ENCODE results near the gene DIAPH2. TPM values are rescaled to one million over a fixed set of nuclear protein-coding genes. Genes with fewer than 3 reads are reported as not detected.

The DIAPH2 gene
- total RNA-seq, 4 donors from 2014 or later, result 10.3 to 36.6 (median 17.9) TPM

DNA sequence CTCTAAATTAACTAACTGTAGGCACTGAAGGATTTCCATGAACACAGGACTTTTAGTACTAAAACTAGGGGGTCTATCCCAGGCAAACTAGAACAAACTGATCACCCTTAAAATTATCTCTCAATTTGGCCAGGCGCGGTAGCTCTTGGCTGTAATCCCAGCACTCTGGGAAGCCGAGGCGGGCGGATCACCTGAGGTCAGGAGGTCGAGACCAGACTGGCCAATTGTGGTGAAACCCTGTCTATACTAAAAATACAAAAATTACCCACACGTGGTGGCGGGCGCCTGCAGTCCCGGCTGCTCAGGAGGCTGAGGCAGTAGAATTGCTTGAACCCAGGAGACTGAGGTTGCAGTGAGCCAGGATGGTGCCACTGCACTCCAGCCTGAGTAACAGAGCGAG lies 635.7 kb downstream of the DIAPH2 start:
- no peak for TF ChIP-seq POLR2A (IDR thresholded peaks at IDR 0.05)
- no peak for TF ChIP-seq CTCF (IDR thresholded peaks at IDR 0.05)
- H3K9me3 ChIP-seq, result no peaks in the 10 kb centered on the region
- no peak overlapping the region for H3K4me3 ChIP-seq
- H3K27ac ChIP-seq, result no peak overlapping the region
- no peak for DNase-seq
- intact Hi-C loops (cut with DNase I), result no loop called here
- H3K27me3 ChIP-seq, result no peaks in the 10 kb centered on the region
- no peaks in the 10 kb centered on the region for H3K4me1 ChIP-seq
- no peaks in the 10 kb centered on the region for H3K36me3 ChIP-seq
- 85 to 87% methylated on average over 6 to 11 of the region's 11 CpGs for WGBS, 2 donors

- H3K27me3 ChIP-seq, result no peaks in the 10 kb centered on the region
- no peak overlapping the region for H3K4me3 ChIP-seq
- no peaks in the 10 kb centered on the region for H3K36me3 ChIP-seq
- no peak for TF ChIP-seq POLR2A (IDR thresholded peaks at IDR 0.05)
- TF ChIP-seq CTCF (IDR thresholded peaks at IDR 0.05), result no peak
- no peaks in the 10 kb centered on the region for H3K9me3 ChIP-seq
- H3K27ac ChIP-seq, result no peak overlapping the region
- H3K4me1 ChIP-seq, result no peaks in the 10 kb centered on the region
- intact Hi-C loops (cut with DNase I), result no loop called here
- DNase-seq, result no peak
Observed at GRCh38 chrX:97322401-97322800, 637.8 kb downstream of the DIAPH2 start.

GRCh38 chrX:97326456-97326855 lies 641.8 kb downstream of the DIAPH2 start:
- H3K36me3 ChIP-seq, result no peaks in the 10 kb centered on the region
- no peak overlapping the region for H3K4me3 ChIP-seq
- TF ChIP-seq POLR2A (IDR thresholded peaks at IDR 0.05), result no peak
- no peaks in the 10 kb centered on the region for H3K9me3 ChIP-seq
- intact Hi-C loops (cut with DNase I), result no loop called here
- no peak for DNase-seq
- H3K4me1 ChIP-seq, result no peaks in the 10 kb centered on the region
- no peaks in the 10 kb centered on the region for H3K27me3 ChIP-seq
- no peak overlapping the region for H3K27ac ChIP-seq
- 73 to 100% methylated on average over 1 to 2 of the region's 2 CpGs for WGBS, 2 donors

GRCh38 chrX:97328853-97329390 lies 644.3 kb downstream of the DIAPH2 start:
- intact Hi-C loops (cut with DNase I), result no loop called here

GRCh38 chrX:97330151-97330550 lies 645.5 kb downstream of the DIAPH2 start:
- WGBS, 2 donors, result 79 to 100% methylated on average over 1 of the region's 1 CpG
- no peak for TF ChIP-seq CTCF (IDR thresholded peaks at IDR 0.05)
- TF ChIP-seq POLR2A (IDR thresholded peaks at IDR 0.05), result no peak

More at GRCh38 chrX:97328853-97329390, 644.3 kb downstream of the DIAPH2 start:
- Histone ChIP-seq H3K9me3 (no peaks in the 10 kb centered on the region), H3K4me1 (no peaks in the 10 kb centered on the region), H3K4me3 (no peak overlapping the region), H3K36me3 (no peaks in the 10 kb centered on the region), H3K27ac (no peak overlapping the region), H3K27me3 (no peaks in the 10 kb centered on the region)
- TF ChIP-seq POLR2A (IDR thresholded peaks at IDR 0.05) (no peak), CTCF (IDR thresholded peaks at IDR 0.05) (no peak)
- DNase-seq, result no peak
- 92 to 94% methylated on average over 1 of the region's 1 CpG for WGBS, 2 donors

DNA sequence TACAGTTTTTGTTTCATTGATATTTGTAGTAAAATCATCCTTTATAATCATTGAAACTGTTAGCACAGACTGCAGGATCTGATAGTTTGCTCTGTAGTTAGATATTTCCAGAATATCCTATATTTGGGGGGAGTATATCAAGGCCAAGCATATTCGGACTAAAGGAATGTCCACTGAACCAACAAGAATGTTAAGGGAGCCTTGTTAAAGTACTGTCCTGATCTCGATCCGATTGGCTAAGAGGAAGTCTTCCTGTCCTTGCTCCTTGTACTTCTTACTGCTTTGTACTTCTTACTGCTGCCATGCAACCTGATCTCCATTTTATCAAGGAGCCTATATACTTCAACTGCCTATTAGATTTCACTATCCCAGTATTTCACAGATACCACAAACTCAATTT lies 648.3 kb downstream of the DIAPH2 start:
- no peaks in the 10 kb centered on the region for H3K4me1 ChIP-seq
- no peaks in the 10 kb centered on the region for H3K36me3 ChIP-seq
- H3K27me3 ChIP-seq, result no peaks in the 10 kb centered on the region
- no peak overlapping the region for H3K27ac ChIP-seq
- no peaks in the 10 kb centered on the region for H3K9me3 ChIP-seq
- intact Hi-C loops (cut with DNase I), result no loop called here
- TF ChIP-seq CTCF (IDR thresholded peaks at IDR 0.05) (no peak), POLR2A (IDR thresholded peaks at IDR 0.05) (no peak)
- H3K4me3 ChIP-seq, result no peak overlapping the region
- WGBS, 2 donors, result 81 to 92% methylated on average over 3 of the region's 3 CpGs
- no peak for DNase-seq

More at GRCh38 chrX:97330151-97330550, 645.5 kb downstream of the DIAPH2 start:
- H3K36me3 ChIP-seq, result no peaks in the 10 kb centered on the region
- DNase-seq, result no peak
- no peaks in the 10 kb centered on the region for H3K4me1 ChIP-seq
- H3K27ac ChIP-seq, result no peak overlapping the region
- no peaks in the 10 kb centered on the region for H3K9me3 ChIP-seq
- intact Hi-C loops (cut with DNase I), result no loop called here
- no peak overlapping the region for H3K4me3 ChIP-seq
- no peaks in the 10 kb centered on the region for H3K27me3 ChIP-seq

Data from esophagus squamous epithelium (tissue), 5 donors.